T47D (cell line): ENCODE measurements around the gene TRAK1.

ENCODE experiments used
- DNase-seq, 2 experiments: peaks; one replicate each; pipeline versions ENCODE4 v3.0.0 to v3.0.0-alpha.2; 2011 to 2012; ENCODE audit warnings: low read depth in 1 of 2, low spot score in 1 of 2
- JUND ChIP-seq: IDR thresholded peaks from 2 replicates; pipeline ENCODE4 v1.6.1; 2012; ENCODE audit warnings: low read depth
- in situ Hi-C: cut with HindIII; loops from 2 replicates; pipeline ENCODE4 v1.10.0; 2016; ENCODE audit warnings: low sequenced_read_pairs, low pct_unique_long_range_greater_than_20kb

Gene TRAK1

DNA sequence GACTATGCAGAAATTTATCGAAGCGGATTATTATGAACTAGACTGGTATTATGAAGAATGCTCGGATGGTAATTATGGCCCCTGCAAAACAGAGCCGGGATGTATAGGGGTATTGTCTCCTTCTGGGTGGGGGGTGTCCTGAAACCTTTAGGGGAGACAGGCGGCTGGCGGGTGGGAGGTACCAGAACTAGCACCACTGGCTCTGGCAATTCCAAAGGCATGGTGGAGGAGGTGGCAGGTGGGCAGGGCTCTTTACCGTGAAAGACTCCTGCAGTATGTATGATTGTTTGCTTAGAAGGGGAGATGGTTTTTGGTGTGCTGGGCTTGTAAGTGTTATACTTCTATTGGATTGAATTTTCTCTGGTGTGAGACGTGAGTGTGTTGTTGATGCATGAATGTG lies 58.4 kb downstream of the TRAK1 start:
- in situ Hi-C loops: no loop called here
- no peak for DNase-seq
- no peak for TF ChIP-seq JUND

DNA sequence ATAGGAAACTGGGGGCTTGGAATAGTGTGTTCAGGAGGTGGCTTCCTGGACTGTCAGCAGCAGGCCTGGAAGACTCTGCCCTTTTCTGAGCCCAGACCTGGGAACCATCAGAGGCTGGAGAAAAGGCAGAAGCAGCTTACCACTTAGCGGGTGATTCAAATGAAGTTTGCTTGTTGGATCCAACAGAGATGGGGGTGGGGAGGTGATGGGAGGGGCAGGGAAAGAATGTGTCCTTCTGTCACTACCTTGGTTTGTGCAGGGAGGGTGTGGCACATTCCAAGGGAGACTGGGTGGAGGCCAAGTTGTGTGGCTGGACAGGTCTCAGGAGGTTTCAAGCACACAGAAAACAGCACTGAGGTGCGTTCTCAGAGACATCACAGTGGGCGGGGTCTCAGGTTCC lies 58.8 kb downstream of the TRAK1 start:
- peak in 1 of 2 experiments; percentile 61 for DNase-seq
- in situ Hi-C loops: no loop called here
- no peak for TF ChIP-seq JUND

DNA sequence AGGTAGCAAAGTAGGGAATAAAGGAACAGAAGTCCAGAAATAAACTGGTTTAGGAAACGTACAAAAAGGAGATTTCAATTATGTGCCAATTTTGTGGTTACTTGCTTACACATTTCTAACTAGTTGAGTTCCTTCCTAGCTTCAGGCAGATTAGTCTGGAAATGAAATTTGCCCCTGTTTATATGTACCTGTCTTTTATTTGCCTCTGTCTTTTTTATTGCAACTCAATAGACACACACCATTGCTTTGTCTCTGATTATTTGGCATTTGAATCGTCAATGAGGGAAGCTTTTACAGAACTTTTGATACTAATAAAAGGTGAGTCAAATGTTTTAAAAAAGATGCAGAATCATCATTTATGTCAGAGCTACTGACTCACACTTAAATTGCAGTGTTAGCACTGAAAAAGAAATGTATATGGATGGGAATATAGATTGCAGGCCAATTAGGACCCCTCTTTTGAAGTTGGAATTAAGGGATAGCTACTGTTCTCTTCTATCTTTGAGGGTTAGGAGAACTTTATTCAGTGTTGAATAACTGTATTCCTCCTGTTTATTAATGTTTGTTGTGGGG lies 60.5 kb downstream of the TRAK1 start:
- in situ Hi-C loops: no loop called here
- no peak for TF ChIP-seq JUND
- DNase-seq: no peak

DNA sequence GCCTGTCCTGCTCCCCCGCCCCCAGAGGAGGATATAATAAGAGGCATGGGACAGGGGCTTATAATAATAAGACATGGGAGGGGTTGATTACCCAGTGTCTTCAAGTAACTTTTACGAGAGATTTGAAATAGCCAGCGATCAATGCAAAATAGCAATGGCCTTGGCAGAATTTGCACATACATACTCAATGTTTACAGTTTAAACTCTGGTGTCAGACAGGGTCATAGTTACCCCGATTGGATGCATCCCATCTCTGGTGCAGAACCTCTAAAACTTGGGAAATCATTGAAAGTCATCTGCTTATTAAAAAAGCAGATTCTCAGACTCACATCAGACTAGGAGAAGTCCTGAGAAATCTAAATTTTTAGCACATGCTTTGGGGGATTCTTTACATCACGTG lies 61.0 kb downstream of the TRAK1 start:
- DNase-seq: no peak
- in situ Hi-C loops: no loop called here
- TF ChIP-seq JUND: no peak

DNA sequence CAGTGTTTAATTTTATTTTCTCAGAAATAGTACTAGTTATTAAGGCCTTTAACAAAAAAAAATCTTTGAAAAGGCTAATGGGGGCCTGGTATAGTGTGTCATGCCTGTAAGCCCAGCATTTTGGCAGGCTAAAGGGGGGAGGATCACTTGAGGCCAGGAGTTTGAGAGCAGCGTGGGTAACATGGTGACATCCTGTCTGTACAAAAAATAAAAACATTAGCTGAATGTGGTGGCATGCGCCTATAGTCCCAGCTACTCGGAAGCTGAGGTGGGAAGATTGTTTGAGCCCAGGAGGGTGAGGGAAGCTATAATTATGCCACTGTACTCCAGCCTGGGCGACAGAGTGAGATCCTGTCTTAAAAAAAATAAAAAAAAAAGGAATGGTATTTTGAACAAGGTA lies 61.9 kb downstream of the TRAK1 start:
- in situ Hi-C loops: no loop called here
- TF ChIP-seq JUND: no peak
- DNase-seq: no peak

DNA sequence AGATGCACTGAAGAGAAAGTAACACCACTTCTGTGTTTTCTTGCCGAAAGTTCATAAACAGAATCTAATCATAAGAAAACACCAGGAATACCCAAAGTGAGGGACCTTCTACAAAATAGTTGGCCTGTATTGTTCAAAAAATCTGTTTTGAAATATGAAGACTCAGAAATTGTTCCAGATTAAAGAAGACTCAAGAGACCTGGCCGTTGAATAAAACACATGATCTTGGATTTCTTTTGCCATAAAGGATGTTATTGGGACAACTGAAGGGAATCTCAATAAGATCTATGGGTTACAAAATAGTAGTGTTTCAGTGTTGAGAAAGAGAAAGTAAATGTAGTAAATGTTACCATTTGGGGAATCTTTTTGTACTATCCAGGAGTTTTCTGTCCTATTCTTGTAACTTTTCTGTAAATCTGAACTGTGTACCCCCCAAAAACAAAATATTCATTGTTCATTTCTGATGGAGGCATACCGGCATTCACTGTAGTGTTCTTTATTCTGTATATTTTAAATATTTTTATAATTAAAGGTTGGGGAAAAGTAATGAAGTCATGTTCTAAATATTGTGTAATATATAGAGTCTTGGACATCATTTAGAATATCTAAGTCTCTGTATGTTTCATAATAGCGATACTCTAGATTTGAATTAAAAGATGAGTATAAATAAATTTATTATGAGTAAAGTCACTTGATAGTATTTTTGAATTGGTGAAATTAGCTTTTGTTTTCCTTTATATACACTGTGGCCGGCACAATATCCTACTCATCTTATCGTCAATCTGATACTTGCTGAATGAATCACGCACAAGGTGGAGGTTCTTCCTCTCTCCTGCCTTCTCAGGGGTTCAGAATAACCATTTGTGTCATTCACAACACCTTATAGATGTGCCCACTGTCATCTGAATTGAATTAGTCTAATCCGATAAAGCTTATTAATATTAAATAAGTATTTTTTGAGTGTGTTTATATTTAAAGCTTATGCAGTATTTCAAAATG lies 66.7 kb downstream of the TRAK1 start:
- in situ Hi-C loops: no loop called here

DNA sequence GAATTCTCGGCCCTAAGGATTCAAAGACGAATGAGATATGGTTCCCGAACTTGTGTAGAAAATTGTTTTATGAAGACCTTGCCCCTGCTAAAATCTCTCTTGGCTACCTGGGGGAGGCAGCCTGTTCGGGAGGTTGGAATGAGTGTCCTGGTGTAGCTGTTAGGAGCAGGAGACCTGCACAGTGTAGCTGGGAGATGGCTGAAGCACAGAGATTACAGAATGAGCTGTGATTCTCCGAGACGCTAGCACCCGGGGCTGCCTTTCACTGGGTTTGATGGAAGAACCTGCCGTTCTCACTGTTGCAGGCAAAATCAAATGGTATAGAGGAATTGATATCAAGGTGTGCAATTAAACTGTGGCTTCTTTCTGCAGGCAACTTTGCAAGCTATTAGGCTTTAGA lies 68.0 kb downstream of the TRAK1 start:
- DNase-seq: peak in 1 of 2 experiments; percentile 11
- TF ChIP-seq JUND: no peak
- in situ Hi-C loops: no loop called here

More for the DNA sequence above, 66.7 kb downstream of the TRAK1 start:
- DNase-seq: no peak
- TF ChIP-seq JUND: no peak

DNA sequence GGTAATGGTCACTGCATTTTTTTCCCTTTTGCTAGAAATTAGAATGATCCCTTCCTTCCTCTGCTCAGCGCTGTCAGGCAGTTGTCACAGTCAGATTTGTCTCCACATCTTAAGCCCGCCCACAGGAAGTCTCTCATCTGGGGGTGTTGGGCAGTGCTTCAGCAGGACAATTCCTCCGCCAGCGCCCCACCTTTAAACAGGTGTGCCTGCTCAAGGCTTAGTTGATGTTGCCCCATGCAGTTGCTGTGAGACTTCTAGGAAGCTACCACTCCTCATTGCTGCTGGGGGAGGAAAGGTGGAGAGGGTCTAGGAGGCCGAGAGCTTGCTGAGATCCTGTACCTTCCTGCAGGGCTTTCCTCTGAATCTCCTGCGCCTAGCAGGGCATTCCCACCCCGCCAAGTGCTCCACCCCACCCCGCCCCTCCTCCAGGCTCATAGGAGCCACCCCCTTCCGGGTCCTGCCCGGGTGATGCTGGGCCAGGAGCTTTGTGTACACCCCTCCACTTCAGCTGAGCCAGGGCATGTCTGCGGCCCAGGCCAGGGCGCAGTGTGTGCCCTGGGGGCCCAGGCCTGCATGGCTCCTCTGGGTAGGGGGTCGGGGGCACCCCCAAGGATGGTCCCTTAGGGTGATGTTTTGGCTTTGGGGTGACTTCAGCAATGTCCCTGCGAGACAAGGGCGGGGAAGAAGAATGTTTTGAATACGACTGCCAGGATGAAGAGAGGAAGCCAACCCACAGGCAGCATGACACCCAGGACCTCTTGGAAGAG lies 68.7 kb downstream of the TRAK1 start:
- in situ Hi-C loops: no loop called here
- no peak for TF ChIP-seq JUND
- DNase-seq: peak; percentile 61 to 87

DNA sequence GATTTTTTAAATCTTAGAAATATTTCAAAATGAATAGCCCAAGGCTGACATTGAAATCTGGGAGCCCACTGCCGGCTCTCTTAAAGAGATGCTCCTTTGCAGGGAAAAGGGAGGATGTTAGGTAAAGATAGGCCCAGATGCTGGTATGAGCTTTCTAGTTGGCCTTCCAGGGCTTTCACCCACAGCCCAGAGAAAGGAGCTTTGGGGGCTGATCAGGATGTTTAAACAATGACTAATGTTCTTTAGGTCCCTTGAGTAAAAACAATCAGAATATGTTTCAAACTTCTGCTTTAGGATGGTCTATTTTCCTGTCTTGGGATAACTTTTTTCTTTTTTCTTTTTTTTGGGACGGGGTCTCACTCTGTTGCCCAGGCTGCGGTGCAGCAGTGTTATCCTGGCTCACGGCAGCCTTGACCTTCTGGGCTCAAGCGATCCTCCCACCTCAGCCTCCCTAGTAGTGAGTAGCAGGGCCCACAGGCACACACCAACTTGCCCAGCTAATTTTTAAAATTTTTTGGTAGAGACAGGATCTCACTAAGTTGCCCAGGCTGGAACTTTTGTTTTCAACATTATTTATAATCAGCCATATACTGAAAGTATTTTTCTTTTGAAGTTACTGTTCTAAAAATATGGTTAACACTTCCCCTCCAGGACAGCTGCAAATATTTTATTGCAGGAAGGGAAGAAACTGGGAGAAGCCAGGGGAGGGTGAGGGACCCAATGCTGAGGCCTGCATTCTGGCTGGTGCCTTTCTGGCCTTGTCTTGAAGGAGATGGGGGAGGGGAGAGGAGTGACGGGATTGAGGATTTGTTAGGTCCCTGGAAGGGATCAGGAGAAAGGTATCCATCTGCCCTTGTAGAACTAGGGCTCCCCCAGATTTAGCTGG lies 70.1 kb downstream of the TRAK1 start:
- no peak for TF ChIP-seq JUND
- in situ Hi-C loops: no loop called here
- no peak for DNase-seq

DNA sequence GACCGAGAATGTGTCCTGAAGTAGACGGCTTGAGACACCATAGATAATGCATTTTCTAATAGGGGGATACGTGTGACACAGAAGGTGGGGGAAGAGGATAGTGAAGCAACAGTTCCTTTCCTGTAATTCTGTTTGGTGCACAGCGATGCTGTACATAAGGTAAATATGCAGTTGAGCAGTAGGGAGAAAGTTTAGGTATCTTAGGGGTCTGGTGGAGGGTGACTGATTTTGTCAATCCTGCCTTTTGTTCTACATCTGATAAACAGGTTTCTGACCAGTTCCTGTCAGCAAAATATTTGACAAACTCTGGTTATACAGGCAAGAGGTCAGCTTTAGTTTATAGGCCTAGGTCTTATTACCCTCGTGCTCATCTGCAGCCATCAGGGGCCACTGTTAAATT lies 71.3 kb downstream of the TRAK1 start:
- in situ Hi-C loops: no loop called here
- no peak for TF ChIP-seq JUND
- DNase-seq: no peak

DNA sequence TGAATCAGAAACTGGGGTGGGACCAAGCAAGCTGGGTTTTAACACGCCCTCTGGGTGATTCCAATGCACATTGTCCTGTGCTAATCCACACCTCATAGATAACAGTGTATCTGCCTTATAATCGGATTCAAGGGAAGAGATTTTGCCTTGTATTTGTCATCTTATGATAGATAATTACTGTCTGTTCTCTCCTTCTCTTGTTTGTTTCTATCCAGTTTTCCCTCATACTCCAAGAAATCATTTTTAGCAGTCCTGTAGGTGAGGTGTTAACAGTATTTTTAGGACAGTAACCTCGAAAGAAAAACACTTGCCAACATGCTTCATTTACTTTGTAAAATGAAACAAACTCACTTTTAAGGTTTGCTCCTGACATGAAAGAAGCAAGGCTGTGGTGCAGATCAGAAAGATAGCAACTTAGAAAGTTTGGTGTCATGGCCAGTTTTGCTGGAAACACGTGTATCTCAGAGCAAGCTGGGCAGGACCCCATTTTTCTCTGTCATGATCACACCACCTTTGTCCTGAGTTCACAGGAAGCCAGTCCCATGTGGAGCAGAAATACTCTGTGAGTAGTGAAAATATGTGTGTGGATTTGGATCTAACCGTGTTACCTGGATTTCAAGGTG lies 72.6 kb downstream of the TRAK1 start:
- peak in 1 of 2 experiments; percentile 6 for DNase-seq
- in situ Hi-C loops: no loop called here
- no peak for TF ChIP-seq JUND
